Endothelial cell of umbilical vein (primary cell): Measurements from ENCODE around the gene POU6F2. TPM values are rescaled to one million over a fixed set of nuclear protein-coding genes. Genes with fewer than 3 reads are reported as not detected.

Experiments used
- BruUV-seq: library from RNA; stranded (reverse); fragments of 400-500 nt; replicated peaks from 2 replicates; lab custom pipeline; 2021; lab: Mats Ljungman, UMichigan
- CTCF ChIA-PET: fragments of 300-600, 350-600 bp; sonication (Branson Sonifier 250); formaldehyde crosslinking; loops from one replicate; lab custom pipeline; 2021; ENCODE audit warnings: antibody characterized with exemption, inconsistent platforms; lab: Charles Lee
- POLR2A ChIA-PET: fragments of 300-600, 350-600 bp; sonication (Branson Sonifier 250); formaldehyde crosslinking; loops from one replicate; lab custom pipeline; 2021; ENCODE audit warnings: antibody characterized with exemption, inconsistent platforms; lab: Charles Lee
- DNase-seq: peaks from one replicate; pipeline ENCODE4 v3.0.0-alpha.2; 2011; ENCODE audit warnings: low read depth, low spot score
- FAIRE-seq: peaks from 2 replicates; lab custom pipeline; 2011; peaks lifted over from hg19 to GRCh38; lab: Jason Lieb, UNC
- H2AFZ ChIP-seq: 2 replicates; pipeline ENCODE4 v1.6.0; 2012; ENCODE audit warnings: low read depth, low read length, control low read depth, inconsistent platforms
- H3K27ac ChIP-seq: 2 replicates; pipeline ENCODE4 v1.5.1; 2011; ENCODE audit warnings: low read depth, mild to moderate bottlenecking, control low read depth, low read length, moderate library complexity; ENCODE audit not compliant: insufficient read depth
- H3K27me3 ChIP-seq, 2 experiments: 2 replicates each; pipeline versions ENCODE4 v1.6.0 to v1.6.1; 2011; ENCODE audit warnings: low read length in 2 of 2, mixed read lengths in 1 of 2; ENCODE audit not compliant: control insufficient read depth in 2 of 2, insufficient read depth in 2 of 2
- H3K36me3 ChIP-seq, 2 experiments: 2 replicates in 1 of 2; 3 replicates in 1 of 2; pipeline ENCODE4 v1.5.1; 2011; ENCODE audit warnings: low read length in 2 of 2, mild to moderate bottlenecking in 1 of 2, moderate library complexity in 1 of 2; ENCODE audit not compliant: control insufficient read depth in 2 of 2, insufficient read depth in 2 of 2; ENCODE audit errors: extremely low read depth in 1 of 2
- H3K4me1 ChIP-seq: 3 replicates; pipeline ENCODE4 v1.5.1; 2011; ENCODE audit warnings: mild to moderate bottlenecking, low read length; ENCODE audit not compliant: control insufficient read depth, insufficient read depth; ENCODE audit errors: extremely low read depth
- H3K4me2 ChIP-seq: 2 replicates; pipeline ENCODE4 v1.6.1; 2011; ENCODE audit warnings: low read length, control low read depth, mixed read lengths; ENCODE audit not compliant: insufficient read depth
- H3K4me3 ChIP-seq, 3 experiments: fragments of 200-600 bp in 1 of 3; sonication (generic), shearing (Covaris generic) in 1 of 3; replicated peaks in 1 of 3; 2 replicates each; pipeline ENCODE4 v1.5.1; 2011 to 2016; ENCODE audit warnings: control low read depth in 3 of 3, low read length in 3 of 3, mild to moderate bottlenecking in 2 of 3, inconsistent platforms in 1 of 3, low read depth in 1 of 3, moderate library complexity in 1 of 3; ENCODE audit not compliant: insufficient read depth in 1 of 3
- H3K79me2 ChIP-seq: 2 replicates; pipeline ENCODE4 v1.6.0; 2012; ENCODE audit warnings: low read length, inconsistent platforms; ENCODE audit not compliant: control insufficient read depth, insufficient read depth
- H3K9ac ChIP-seq: replicated peaks from 2 replicates; pipeline ENCODE3; 2011; ENCODE audit warnings: low read length, control low read depth; ENCODE audit not compliant: insufficient read depth; ENCODE audit errors: extremely low read depth
- H3K9me1 ChIP-seq: replicated peaks from 3 replicates; pipeline ENCODE4 v1.6.0; 2011; ENCODE audit warnings: mild to moderate bottlenecking, low read length; ENCODE audit not compliant: control insufficient read depth, insufficient read depth; ENCODE audit errors: extremely low read depth
- H3K9me3 ChIP-seq: replicated peaks from 2 replicates; pipeline ENCODE4 v1.5.1; 2012; ENCODE audit warnings: low read length, inconsistent platforms; ENCODE audit not compliant: control insufficient read depth, insufficient read depth
- H4K20me1 ChIP-seq: replicated peaks from 2 replicates; pipeline ENCODE3; 2011; ENCODE audit warnings: mild to moderate bottlenecking, low read length; ENCODE audit not compliant: control insufficient read depth, insufficient read depth; ENCODE audit errors: extremely low read depth
- CTCF ChIP-seq, 2 donors: IDR thresholded peaks; 1 replicate in 1 of 2; 2 replicates in 1 of 2; pipeline ENCODE4 v1.5.1; 2011; ENCODE audit warnings: low read length in 2 of 2, mild to moderate bottlenecking in 2 of 2, moderate library complexity in 2 of 2, control low read depth in 1 of 2, inconsistent platforms in 1 of 2, low read depth in 1 of 2; ENCODE audit not compliant: insufficient read depth in 1 of 2; ENCODE audit errors: extremely low read depth in 1 of 2
- EZH2 ChIP-seq: IDR thresholded peaks from 2 replicates; pipeline ENCODE4 v1.6.1; 2012; ENCODE audit warnings: borderline replicate concordance, low read depth, mild to moderate bottlenecking, moderate library complexity, low read length, inconsistent platforms; ENCODE audit not compliant: severe bottlenecking
- FOS ChIP-seq: IDR thresholded peaks from 2 replicates; pipeline ENCODE4 v1.6.1; 2011; ENCODE audit warnings: mild to moderate bottlenecking, low read length, moderate library complexity, borderline replicate concordance; ENCODE audit not compliant: insufficient read depth
- GATA2 ChIP-seq: IDR thresholded peaks from 2 replicates; pipeline ENCODE4 v1.7.0; 2011; ENCODE audit warnings: low read depth, mild to moderate bottlenecking, moderate library complexity, mixed read lengths, low read length; ENCODE audit not compliant: insufficient read length, insufficient read depth
- JUN ChIP-seq: IDR thresholded peaks from 2 replicates; pipeline ENCODE4 v1.6.1; 2011; ENCODE audit warnings: borderline replicate concordance, low read depth; ENCODE audit not compliant: insufficient read length, insufficient read depth
- MAX ChIP-seq: IDR thresholded peaks from 2 replicates; pipeline ENCODE4 v1.6.1; 2011; ENCODE audit not compliant: insufficient read depth, insufficient read length
- MYC ChIP-seq: IDR thresholded peaks from one replicate; pipeline ENCODE4 v1.6.1; 2011; ENCODE audit warnings: mild to moderate bottlenecking, low read depth, low read length
- POLR2AphosphoS5 ChIP-seq: IDR thresholded peaks from 2 replicates; pipeline ENCODE4 v1.6.1; 2012; ENCODE audit warnings: low read depth, mild to moderate bottlenecking, control low read depth, low read length, moderate library complexity; ENCODE audit not compliant: insufficient read depth
- dilution Hi-C: fragments of 300-500 bp; cut with MboI; formaldehyde crosslinking; loops from one replicate; pipeline ENCODE4 v1.15.0; 2019; ENCODE audit warnings: low sequenced_read_pairs; ENCODE audit not compliant: extremely low pct_ligation_motif_present
- intact Hi-C: fragments of 100-400 bp; cut with micrococcal nuclease; formaldehyde crosslinking; loops from one replicate; pipeline ENCODE4 v1.10.0; 2022
- polyA plus RNA-seq, 4 experiments: library from polyadenylated mRNA; depleted of rRNA in 3 of 4; stranded (reverse) in 3 of 4; unstranded in 1 of 4; fragments of >200 nt; gene quantifications; 2 replicates each; pipeline versions ENCODE4 v1.2.1 to v1.2.3, GENCODE V29; 2011 to 2012; ENCODE audit warnings: missing spikeins in 1 of 4
- total RNA-seq: library from RNA; stranded (reverse); gene quantifications from 2 replicates; pipeline ENCODE4 v1.2.3, GENCODE V29; 2021

Gene POU6F2
- total and polyA plus RNA-seq, 2 donors (not counting 3 experiments of a cell fraction or from before 2014, with no cell fraction given) = 0.29 TPM; not detected in 1

GRCh38 chr7:39299695-39300094 lies 322.0 kb downstream of the POU6F2 start:
- H3K4me3 ChIP-seq = no peak overlapping the region
- intact Hi-C loops (no loop called here), dilution Hi-C loops (no loop called here)
- FAIRE-seq (no peak), DNase-seq (no peak)
- H3K9me3 ChIP-seq = no peaks in the 10 kb centered on the region
- no peaks in the 10 kb centered on the region for H3K79me2 ChIP-seq
- no peak overlapping the region for H3K27ac ChIP-seq
- H3K9me1 ChIP-seq = no peaks in the 10 kb centered on the region
- no peak overlapping the region for H3K4me2 ChIP-seq
- no peaks in the 10 kb centered on the region for H3K36me3 ChIP-seq
- no peak overlapping the region for H2AFZ ChIP-seq
- TF ChIP-seq JUN (no peak), EZH2 (no peak)
- ChIA-PET CTCF (no interaction called here), POLR2A (no interaction called here)
- no peaks in the 10 kb centered on the region for H4K20me1 ChIP-seq
- BruUV-seq = no TSS peak
- H3K4me1 ChIP-seq = no peaks in the 10 kb centered on the region
- H3K9ac ChIP-seq = no peak overlapping the region
- H3K27me3 ChIP-seq = no peaks in the 10 kb centered on the region

GRCh38 chr7:39300276-39300675 lies 322.6 kb downstream of the POU6F2 start:
- no peak for TF ChIP-seq POLR2AphosphoS5
- no peak for TF ChIP-seq MAX
- TF ChIP-seq CTCF (IDR thresholded peaks at IDR 0.05; ENCODE audit: extremely low read depth in 1 of 2, insufficient read depth in 1 of 2, low read depth in 1 of 2, low read length in 2 of 2) = no peak
- no peak for TF ChIP-seq MYC
- TF ChIP-seq JUN = no peak
- no peak for TF ChIP-seq FOS
- TF ChIP-seq EZH2 = no peak
- TF ChIP-seq GATA2 = no peak

More at GRCh38 chr7:39300276-39300675, 322.6 kb downstream of the POU6F2 start:
- H3K27ac ChIP-seq = no peak overlapping the region
- CTCF ChIA-PET = no interaction called here
- POLR2A ChIA-PET = no interaction called here
- DNase-seq (no peak), FAIRE-seq (no peak)
- no peak overlapping the region for H2AFZ ChIP-seq
- dilution Hi-C loops = no loop called here
- intact Hi-C loops = no loop called here
- no TSS peak for BruUV-seq
- no peaks in the 10 kb centered on the region for H3K4me1 ChIP-seq
- no peak overlapping the region for H3K4me2 ChIP-seq
- no peaks in the 10 kb centered on the region for H3K9me3 ChIP-seq
- H3K9me1 ChIP-seq = no peaks in the 10 kb centered on the region
- H3K36me3 ChIP-seq = no peaks in the 10 kb centered on the region
- H3K4me3 ChIP-seq = no peak overlapping the region
- no peaks in the 10 kb centered on the region for H3K27me3 ChIP-seq
- no peak overlapping the region for H3K9ac ChIP-seq
- H4K20me1 ChIP-seq = no peaks in the 10 kb centered on the region
- no peaks in the 10 kb centered on the region for H3K79me2 ChIP-seq
